ENCODE measurements around the gene HOXC10. TPM values are rescaled to one million over a fixed set of nuclear protein-coding genes. Genes with fewer than 3 reads are reported as not detected.
A peak's percentile ranks its signal among the peaks of the same experiment; 100 is the strongest.

HOXC10 gene
- total and polyA plus RNA-seq, 12 donors: 0.34 to 4.5 (median 1.5) TPM; not detected in 3

DNA sequence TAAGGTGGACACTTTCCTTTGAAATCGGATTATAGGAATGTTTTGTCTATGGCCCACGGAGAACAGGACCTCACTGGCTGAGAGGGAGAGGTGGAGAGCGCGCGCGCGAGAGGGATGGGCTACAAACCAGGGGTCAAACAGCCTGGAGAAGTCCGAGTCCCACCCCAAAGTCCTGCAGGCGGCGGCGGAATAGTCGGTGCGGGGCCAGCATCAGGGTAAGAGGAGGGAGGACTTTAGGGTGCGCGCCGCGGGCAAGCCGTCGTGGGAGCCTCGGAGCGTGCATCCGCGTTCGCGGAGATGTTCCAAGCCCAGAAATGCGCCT is 20.5 kb downstream of the HOXC10 start:
- no peaks in the 10 kb centered on the region for H3K9me3 ChIP-seq (replicated peaks in 1 of 3)
- H3K4me3 ChIP-seq: peak overlapping the region in 1 of 4 donors; percentile 13
- H3K36me3 ChIP-seq (replicated peaks in 1 of 2): no peaks in the 10 kb centered on the region
- peak overlapping the region in 3 of 5 donors; percentile 59 to 75 (median 71) for H3K27ac ChIP-seq
- TF ChIP-seq, protein P1, sequence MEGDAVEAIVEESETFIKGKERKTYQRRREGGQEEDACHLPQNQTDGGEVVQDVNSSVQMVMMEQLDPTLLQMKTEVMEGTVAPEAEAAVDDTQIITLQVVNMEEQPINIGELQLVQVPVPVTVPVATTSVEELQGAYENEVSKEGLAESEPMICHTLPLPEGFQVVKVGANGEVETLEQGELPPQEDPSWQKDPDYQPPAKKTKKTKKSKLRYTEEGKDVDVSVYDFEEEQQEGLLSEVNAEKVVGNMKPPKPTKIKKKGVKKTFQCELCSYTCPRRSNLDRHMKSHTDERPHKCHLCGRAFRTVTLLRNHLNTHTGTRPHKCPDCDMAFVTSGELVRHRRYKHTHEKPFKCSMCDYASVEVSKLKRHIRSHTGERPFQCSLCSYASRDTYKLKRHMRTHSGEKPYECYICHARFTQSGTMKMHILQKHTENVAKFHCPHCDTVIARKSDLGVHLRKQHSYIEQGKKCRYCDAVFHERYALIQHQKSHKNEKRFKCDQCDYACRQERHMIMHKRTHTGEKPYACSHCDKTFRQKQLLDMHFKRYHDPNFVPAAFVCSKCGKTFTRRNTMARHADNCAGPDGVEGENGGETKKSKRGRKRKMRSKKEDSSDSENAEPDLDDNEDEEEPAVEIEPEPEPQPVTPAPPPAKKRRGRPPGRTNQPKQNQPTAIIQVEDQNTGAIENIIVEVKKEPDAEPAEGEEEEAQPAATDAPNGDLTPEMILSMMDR (IDR thresholded peaks at IDR 0.05): no peak
- TF ChIP-seq POLR2A (IDR thresholded peaks at IDR 0.05): no peak
- intact Hi-C loops (cut with DNase I): loop anchor here in 1 of 2 donors (5.0 kb wide), 1 partner anchor 192 kb away; no protein-coding TSS in a partner anchor
- DNase-seq: no peak
- H3K4me1 ChIP-seq (replicated peaks in 1 of 2): peaks cover 8 to 11% of the 10 kb centered on the region in 2 donors
- 10 to 12% (median 11%) methylated on average over 12 to 26 of the region's 26 CpGs for WGBS, 4 donors
- H3K27me3 ChIP-seq: peaks cover 3% of the 10 kb centered on the region

DNA sequence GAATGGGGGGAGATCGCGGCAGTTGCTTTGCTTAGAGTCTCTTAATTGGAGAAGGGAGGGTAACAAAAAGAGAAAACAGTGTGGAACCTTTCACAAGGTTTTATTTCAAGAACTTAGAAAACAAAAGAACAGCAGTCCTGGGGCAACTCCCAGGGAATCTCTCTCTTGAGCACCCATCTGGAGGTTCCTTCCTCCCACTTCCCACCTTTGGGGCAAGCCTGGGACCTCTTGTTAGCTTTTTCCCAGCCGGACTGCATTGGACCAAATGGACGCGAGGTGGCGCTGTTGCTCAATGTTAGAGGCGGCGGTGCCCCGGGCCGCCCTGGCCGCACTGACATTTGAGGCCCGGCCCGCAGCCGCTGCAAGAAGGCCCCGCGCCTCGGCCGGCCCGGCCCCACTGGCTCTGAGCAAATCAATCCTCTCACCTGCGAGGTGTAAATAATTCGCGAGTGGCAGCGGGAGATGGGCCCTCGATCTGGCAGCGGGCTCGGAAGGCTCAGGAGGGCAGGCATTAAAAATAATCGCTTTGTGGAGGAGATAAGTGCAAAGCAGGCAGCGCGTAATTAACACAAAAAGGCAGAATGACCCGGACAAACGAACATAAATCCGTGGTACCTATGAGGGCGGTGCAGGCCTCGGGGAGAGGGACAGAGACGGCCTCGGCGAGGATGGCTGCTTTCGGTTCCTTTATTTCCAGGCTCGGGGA is 21.1 kb downstream of the HOXC10 start:
- intact Hi-C loops (cut with DNase I): loop anchor here (2.0 to 5.0 kb wide), 2 partner anchors 191 to 195 kb away; no protein-coding TSS in a partner anchor
- Histone ChIP-seq H3K36me3 (replicated peaks in 1 of 2) (no peaks in the 10 kb centered on the region), H3K9me3 (replicated peaks in 1 of 3) (no peaks in the 10 kb centered on the region), H3K4me1 (replicated peaks in 1 of 2) (peaks cover 3 to 8% of the 10 kb centered on the region in 2 donors), H3K27ac (peak overlapping the region in 3 of 5 donors; percentile 59 to 87 (median 75)), H3K4me3 (peak overlapping the region in 1 of 4 donors; percentile 20), H3K27me3 (peaks cover 3% of the 10 kb centered on the region)
- DNase-seq: peak; percentile 72 to 96 (median 88)
- TF ChIP-seq POLR2A (IDR thresholded peaks at IDR 0.05): no peak
- TF ChIP-seq, protein P1 (IDR thresholded peaks at IDR 0.05): peak; percentile 86 to 97 (median 96)
- WGBS, 4 donors: 15 to 29% (median 18%) methylated on average over 27 to 39 of the region's 39 CpGs

DNA sequence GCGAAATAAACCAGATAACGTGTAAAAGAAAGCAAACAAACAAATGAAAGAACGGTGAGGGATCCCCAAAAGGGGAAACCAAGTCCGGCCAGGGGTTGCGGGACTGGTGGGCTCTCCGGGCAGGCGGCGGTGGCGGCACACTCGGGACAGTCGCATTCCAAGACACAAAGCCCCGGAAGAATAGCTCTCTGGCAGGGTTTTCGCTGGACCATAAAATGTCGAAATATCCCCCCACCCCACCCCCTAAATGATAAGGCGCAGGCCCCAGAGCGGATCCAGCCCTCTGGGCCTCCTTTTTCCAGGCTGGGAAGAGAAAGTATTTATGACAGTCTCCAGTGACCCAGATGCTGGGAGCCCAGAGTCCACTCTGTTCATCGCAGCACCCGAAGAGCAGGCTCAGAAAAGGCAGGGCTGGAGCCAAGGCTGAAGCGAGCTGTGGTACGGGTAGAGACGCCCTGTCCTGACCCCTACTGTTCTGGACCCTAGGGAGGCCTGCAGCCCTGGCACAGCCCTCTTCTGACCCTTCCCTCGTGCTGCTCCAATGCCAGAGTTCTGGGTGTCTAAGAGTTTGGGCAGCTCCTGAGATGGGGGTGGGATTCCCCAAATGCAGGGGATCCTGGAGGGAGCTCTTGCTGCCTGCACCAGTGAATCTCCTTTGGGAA is 21.7 kb downstream of the HOXC10 start:
- 50 to 70% (median 55%) methylated on average over 20 to 22 of the region's 22 CpGs for WGBS, 4 donors
- Histone ChIP-seq H3K9me3 (replicated peaks in 1 of 3) (no peaks in the 10 kb centered on the region), H3K4me1 (replicated peaks in 1 of 2) (peaks cover 3 to 8% of the 10 kb centered on the region in 2 donors), H3K27me3 (peaks cover 3% of the 10 kb centered on the region), H3K36me3 (replicated peaks in 1 of 2) (no peaks in the 10 kb centered on the region), H3K27ac (peak overlapping the region in 3 of 5 donors; percentile 59 to 87 (median 75)), H3K4me3 (peak overlapping the region in 1 of 4 donors; percentile 20)
- intact Hi-C loops (cut with DNase I): loop anchor here (2.0 to 5.0 kb wide), 2 partner anchors 191 to 194 kb away; no protein-coding TSS in a partner anchor
- TF ChIP-seq POLR2A (IDR thresholded peaks at IDR 0.05): no peak
- TF ChIP-seq, protein P1 (IDR thresholded peaks at IDR 0.05): no peak
- peak in 1 of 7 donors; percentile 33 for DNase-seq

DNA sequence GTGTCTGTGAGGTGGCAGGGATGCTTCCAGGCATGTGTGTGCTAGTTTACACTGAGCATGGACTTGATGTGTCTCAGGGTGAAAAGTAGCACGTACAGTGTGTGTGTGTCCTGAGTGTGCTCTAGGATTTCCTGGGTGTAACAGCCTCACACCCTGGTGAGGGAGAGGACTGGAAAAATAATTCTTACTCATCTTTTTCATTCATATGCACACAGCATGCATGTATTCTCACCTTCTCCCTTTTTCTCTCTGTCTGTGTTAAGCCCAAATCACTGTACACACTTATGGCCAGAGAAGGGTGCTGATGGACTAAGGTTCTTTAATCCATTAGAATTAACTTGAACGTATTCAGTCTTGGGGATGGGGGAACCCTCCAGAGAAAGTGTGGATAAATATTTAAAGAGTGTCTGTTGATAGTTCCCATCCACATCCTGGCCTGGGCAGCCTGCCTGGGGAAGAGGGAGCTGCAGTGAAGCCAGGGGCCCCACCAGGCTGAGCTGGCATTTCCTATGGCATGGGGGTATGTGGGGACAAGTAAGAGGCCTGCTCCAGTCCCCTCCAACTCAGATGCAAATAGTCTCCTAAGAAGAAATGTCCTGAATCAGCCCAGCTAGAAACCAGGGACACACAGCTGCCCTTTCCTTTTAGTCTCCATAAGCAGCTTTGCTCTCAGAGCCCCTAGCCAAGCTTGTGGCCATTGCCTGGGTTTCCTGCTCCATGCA is 22.8 kb downstream of the HOXC10 start:
- peaks cover 3% of the 10 kb centered on the region for H3K27me3 ChIP-seq
- TF ChIP-seq POLR2A (IDR thresholded peaks at IDR 0.05): no peak
- TF ChIP-seq, protein P1 (IDR thresholded peaks at IDR 0.05): no peak
- 63 to 77% (median 68%) methylated on average over 2 of the region's 2 CpGs for WGBS, 4 donors
- intact Hi-C loops (cut with DNase I): loop anchor here (2.0 to 5.0 kb wide), 2 partner anchors 190 to 193 kb away; no protein-coding TSS in a partner anchor
- peaks cover 3 to 8% of the 10 kb centered on the region in 2 donors for H3K4me1 ChIP-seq (replicated peaks in 1 of 2)
- no peaks in the 10 kb centered on the region for H3K9me3 ChIP-seq (replicated peaks in 1 of 3)
- H3K36me3 ChIP-seq (replicated peaks in 1 of 2): no peaks in the 10 kb centered on the region
- H3K4me3 ChIP-seq: no peak overlapping the region
- peak overlapping the region in 1 of 5 donors; percentile 87 for H3K27ac ChIP-seq
- DNase-seq: no peak

Measured in adrenal gland (tissue), 12 donors.